MCF 10A (cell line): ENCODE data around the gene BIK. TPM values are rescaled to one million over a fixed set of nuclear protein-coding genes. Genes with fewer than 3 reads are reported as not detected.

ENCODE experiments used
- BruUV-seq: library from RNA; stranded (reverse); fragments of 400-500 nt; replicated peaks from 2 replicates; lab custom pipeline; 2021; lab: Mats Ljungman, UMichigan
- CTCF ChIA-PET: fragments of 300-600 bp; sonication (Branson Sonifier 250); formaldehyde crosslinking; extraction: SDS; loops from one replicate; lab custom pipeline; 2021; ENCODE audit warnings: antibody characterized with exemption, inconsistent platforms; lab: Yijun Ruan, JAX
- POLR2A ChIA-PET: fragments of 300-600, 350-650 bp; sonication (Branson Sonifier 250); formaldehyde crosslinking; extraction: SDS; loops from one replicate; lab custom pipeline; 2020; ENCODE audit warnings: antibody characterized with exemption, inconsistent platforms; lab: Yijun Ruan, JAX
- DNase-seq: peaks from one replicate; pipeline ENCODE4 v3.0.0-alpha.2; 2018; ENCODE audit not compliant: unreplicated experiment
- H3K27ac Mint-ChIP-seq: one replicate; pipeline ENCODE4 v1.8.0; 2022; ENCODE audit warnings: mild to moderate bottlenecking, low read depth, mixed read lengths; ENCODE audit not compliant: unreplicated experiment
- H3K27me3 Mint-ChIP-seq: one replicate; pipeline ENCODE4 v1.8.0; 2022; ENCODE audit warnings: mixed read lengths; ENCODE audit not compliant: insufficient read depth, unreplicated experiment
- H3K36me3 Mint-ChIP-seq: one replicate; pipeline ENCODE4 v1.8.0; 2022; ENCODE audit warnings: mild to moderate bottlenecking, moderate library complexity, mixed read lengths; ENCODE audit not compliant: insufficient read depth, unreplicated experiment
- H3K4me1 Mint-ChIP-seq: one replicate; pipeline ENCODE4 v1.8.0; 2022; ENCODE audit warnings: mixed read lengths; ENCODE audit not compliant: insufficient read depth, unreplicated experiment
- H3K4me3 Mint-ChIP-seq: one replicate; pipeline ENCODE4 v1.8.0; 2022; ENCODE audit warnings: mild to moderate bottlenecking, moderate library complexity, mixed read lengths; ENCODE audit not compliant: unreplicated experiment
- H3K9me3 Mint-ChIP-seq: one replicate; pipeline ENCODE4 v1.8.0; 2022; ENCODE audit warnings: mixed read lengths; ENCODE audit not compliant: unreplicated experiment
- CTCF ChIP-seq: fragments of 200-600 bp; IDR thresholded peaks from one replicate; pipeline ENCODE4 v1.8.0; 2022; ENCODE audit warnings: antibody characterized with exemption, mild to moderate bottlenecking; ENCODE audit not compliant: unreplicated experiment
- intact Hi-C: fragments of 100-400 bp; cut with micrococcal nuclease; formaldehyde crosslinking; loops from 2 replicates; pipeline ENCODE4 v1.14.1; 2022
- total RNA-seq: library from RNA; stranded (reverse); gene quantifications from 2 replicates; pipeline ENCODE4 v1.2.3, GENCODE V29; 2022

BIK gene
- total RNA-seq, 1 experiment from 2014 or later: 10.0 TPM

DNA sequence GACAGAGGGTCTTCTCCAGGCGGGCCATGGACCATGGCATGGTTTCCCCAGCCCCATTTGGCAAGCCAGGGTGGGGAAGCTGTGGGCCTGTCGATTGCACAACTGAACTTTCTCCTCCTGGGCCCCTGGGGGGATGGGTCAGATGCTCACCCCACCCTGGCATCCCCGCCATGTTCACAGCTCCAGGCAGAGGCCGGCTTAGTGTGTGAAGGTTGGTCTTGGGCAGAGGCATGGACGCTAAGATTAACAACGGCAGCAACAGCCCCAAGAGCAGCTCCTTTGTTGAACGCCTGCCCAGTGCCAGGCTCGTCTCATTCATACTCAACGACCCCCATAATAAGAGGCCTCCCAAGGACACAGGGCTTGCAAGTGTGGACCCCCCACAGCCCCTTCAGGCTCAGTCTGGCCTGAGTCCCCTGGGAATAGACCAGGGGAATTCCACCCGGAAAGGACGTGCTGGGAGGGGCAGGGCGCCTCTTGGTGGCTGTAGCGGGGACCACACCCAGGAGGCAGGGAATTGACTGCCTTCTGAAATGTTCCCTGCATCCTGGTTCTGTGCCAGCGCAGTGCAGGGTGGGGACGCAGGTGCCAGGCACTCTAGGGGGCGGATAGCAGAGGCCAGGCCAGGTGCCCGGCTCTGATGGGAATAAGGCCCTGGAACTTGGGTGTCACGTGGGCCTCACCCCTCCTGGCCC lies 49.1 kb downstream of the BIK start:
- Mint-ChIP-seq H3K36me3 (peaks cover 69% of the 10 kb centered on the region), H3K4me3 (no peak overlapping the region), H3K9me3 (no peaks in the 10 kb centered on the region), H3K27ac (no peak overlapping the region), H3K4me1 (peaks cover 25% of the 10 kb centered on the region), H3K27me3 (no peaks in the 10 kb centered on the region)
- TF ChIP-seq CTCF: no peak
- no TSS peak for BruUV-seq
- POLR2A ChIA-PET: interaction anchor here (0.6 to 1.2 kb wide), 3 partner anchors 9 to 219 kb away, joined by 3 to 4 read pairs (median 3); no protein-coding TSS in a partner anchor
- CTCF ChIA-PET: interaction anchor here (0.6 kb wide), 1 partner anchor 776 kb away, joined by 3 read pairs; no protein-coding TSS in a partner anchor
- intact Hi-C loops: no loop called here
- DNase-seq: no peak

DNA sequence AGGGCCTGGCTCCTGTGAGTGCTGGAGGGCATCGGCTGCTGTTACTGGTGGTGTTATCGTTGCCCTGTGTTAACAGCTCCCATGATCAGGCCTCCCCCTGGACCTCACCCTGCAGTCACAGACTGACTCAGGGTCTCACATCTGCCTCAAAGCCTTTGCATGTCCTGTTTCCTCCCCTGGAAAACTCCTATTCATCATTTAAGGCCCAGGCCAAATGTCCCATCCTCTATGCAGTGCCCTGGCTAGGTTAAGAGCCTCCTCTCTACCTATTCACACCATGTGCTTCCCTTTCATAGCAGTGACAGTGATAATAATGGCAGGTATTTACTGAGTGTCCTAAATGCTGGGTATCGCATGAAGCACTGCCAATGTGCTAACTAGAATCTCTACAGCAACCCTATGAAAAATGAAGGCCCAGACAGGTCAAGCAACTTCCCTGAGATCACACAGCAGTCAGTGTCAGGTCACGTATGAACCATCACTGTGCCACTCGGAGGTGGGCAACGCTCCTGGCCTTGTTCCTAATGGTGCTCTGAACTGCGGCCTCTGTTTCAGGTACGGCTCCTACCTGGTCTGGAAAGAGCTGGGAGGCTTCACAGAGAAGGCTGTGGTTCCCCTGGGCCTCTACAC lies 50.1 kb downstream of the BIK start:
- Mint-ChIP-seq H3K4me1 (peaks cover 25% of the 10 kb centered on the region), H3K4me3 (no peak overlapping the region), H3K36me3 (peaks cover 59% of the 10 kb centered on the region), H3K9me3 (no peaks in the 10 kb centered on the region), H3K27me3 (no peaks in the 10 kb centered on the region), H3K27ac (no peak overlapping the region)
- TF ChIP-seq CTCF: no peak
- intact Hi-C loops: no loop called here
- ChIA-PET POLR2A (no interaction called here), CTCF (interaction anchor here (0.6 to 1.6 kb wide), 3 partner anchors 8 to 775 kb away, joined by 3 to 5 read pairs (median 3); no protein-coding TSS in a partner anchor)
- BruUV-seq: no TSS peak
- no peak for DNase-seq

- intact Hi-C loops: no loop called here
- BruUV-seq: no TSS peak
- Mint-ChIP-seq H3K27ac (no peak overlapping the region), H3K4me1 (peaks cover 21% of the 10 kb centered on the region), H3K9me3 (no peaks in the 10 kb centered on the region), H3K4me3 (no peak overlapping the region), H3K27me3 (no peaks in the 10 kb centered on the region), H3K36me3 (peaks cover 48% of the 10 kb centered on the region)
- POLR2A ChIA-PET: interaction anchor here (0.6 to 2.7 kb wide), 6 partner anchors 10 to 802 kb away, joined by 3 to 33 read pairs (median 4); partner anchors contain the start of gene TTLL12
- CTCF ChIA-PET: interaction anchor here (1.1 to 1.6 kb wide), 3 partner anchors 70 to 295 kb away, joined by 3 to 5 read pairs (median 3); no protein-coding TSS in a partner anchor
- no peak for TF ChIP-seq CTCF
- no peak for DNase-seq
Observed at GRCh38 chr22:43162412-43163150, 52.0 kb downstream of the BIK start.
